ENCODE results near the gene ARHGAP33. TPM values are rescaled to one million over a fixed set of nuclear protein-coding genes. Genes with fewer than 3 reads are reported as not detected.

Gene ARHGAP33
- total and polyA plus RNA-seq, 2 donors from 2014 or later: 5.6 to 18.5 TPM

GRCh38 chr19:35787227-35787799 lies 11.9 kb downstream of the ARHGAP33 start:
- TF ChIP-seq CTCF (IDR thresholded peaks at IDR 0.05; ENCODE audit: borderline replicate concordance, extremely low read depth, insufficient read depth): no peak
- DNase-seq: no peak

GRCh38 chr19:35788205-35788960 lies 13.0 kb downstream of the ARHGAP33 start:
- no peak overlapping the region for H3K4me3 ChIP-seq (ENCODE audit: low read length in 3 of 3)
- no peaks in the 10 kb centered on the region for H3K27me3 ChIP-seq (ENCODE audit: control insufficient read depth, insufficient read depth, low read length)
- no peaks in the 10 kb centered on the region for H3K4me1 ChIP-seq (ENCODE audit: control insufficient read depth in 2 of 3, insufficient read depth in 2 of 3, low read depth in 1 of 3, low read length in 3 of 3)
- no peak for TF ChIP-seq CTCF (IDR thresholded peaks at IDR 0.05; ENCODE audit: borderline replicate concordance, extremely low read depth, insufficient read depth)
- no peaks in the 10 kb centered on the region for H3K9me3 ChIP-seq (ENCODE audit: control insufficient read depth in 2 of 3, insufficient read depth in 1 of 3, low read length in 3 of 3)
- H3K27ac ChIP-seq (ENCODE audit: low read depth in 2 of 2, low read length in 2 of 2): no peak overlapping the region
- no peak for DNase-seq
- no peak for FAIRE-seq
- no peak overlapping the region for H3K9ac ChIP-seq (ENCODE audit: low read length in 3 of 3)
- no peaks in the 10 kb centered on the region for H3K36me3 ChIP-seq (ENCODE audit: control insufficient read depth in 2 of 3, insufficient read depth in 3 of 3, low read length in 3 of 3)
- intact Hi-C loops (cut with DNase I): no loop called here

More at GRCh38 chr19:35787227-35787799, 11.9 kb downstream of the ARHGAP33 start:
- intact Hi-C loops (cut with DNase I): no loop called here
- Histone ChIP-seq H3K4me3 (ENCODE audit: low read length in 3 of 3) (no peak overlapping the region), H3K36me3 (ENCODE audit: control insufficient read depth in 2 of 3, insufficient read depth in 3 of 3, low read length in 3 of 3) (no peaks in the 10 kb centered on the region), H3K9ac (ENCODE audit: low read length in 3 of 3) (no peak overlapping the region), H3K27ac (ENCODE audit: low read depth in 2 of 2, low read length in 2 of 2) (no peak overlapping the region), H3K9me3 (ENCODE audit: control insufficient read depth in 2 of 3, insufficient read depth in 1 of 3, low read length in 3 of 3) (no peaks in the 10 kb centered on the region), H3K4me1 (ENCODE audit: control insufficient read depth in 2 of 3, insufficient read depth in 2 of 3, low read depth in 1 of 3, low read length in 3 of 3) (no peaks in the 10 kb centered on the region), H3K27me3 (ENCODE audit: control insufficient read depth, insufficient read depth, low read length) (no peaks in the 10 kb centered on the region)
- FAIRE-seq: no peak

GRCh38 chr19:35789195-35789977 lies 14.0 kb downstream of the ARHGAP33 start:
- no peak for TF ChIP-seq CTCF (IDR thresholded peaks at IDR 0.05; ENCODE audit: borderline replicate concordance, extremely low read depth, insufficient read depth)
- H3K9ac ChIP-seq (ENCODE audit: low read length in 3 of 3): no peak overlapping the region
- H3K9me3 ChIP-seq (ENCODE audit: control insufficient read depth in 2 of 3, insufficient read depth in 1 of 3, low read length in 3 of 3): no peaks in the 10 kb centered on the region
- no peaks in the 10 kb centered on the region for H3K36me3 ChIP-seq (ENCODE audit: control insufficient read depth in 2 of 3, insufficient read depth in 3 of 3, low read length in 3 of 3)
- intact Hi-C loops (cut with DNase I): no loop called here
- no peak overlapping the region for H3K27ac ChIP-seq (ENCODE audit: low read depth in 2 of 2, low read length in 2 of 2)
- H3K27me3 ChIP-seq (ENCODE audit: control insufficient read depth, insufficient read depth, low read length): no peaks in the 10 kb centered on the region
- no peaks in the 10 kb centered on the region for H3K4me1 ChIP-seq (ENCODE audit: control insufficient read depth in 2 of 3, insufficient read depth in 2 of 3, low read depth in 1 of 3, low read length in 3 of 3)
- H3K4me3 ChIP-seq (ENCODE audit: low read length in 3 of 3): no peak overlapping the region
- no peak for FAIRE-seq
- no peak for DNase-seq

Measured in kidney (tissue), 14 donors.